ENCODE results near the gene CDK14.
A peak's percentile ranks its signal among the peaks of the same experiment; 100 is the strongest.

- TF ChIP-seq CTCF (IDR thresholded peaks at IDR 0.05; ENCODE audit: low read depth, low read length) (peak; percentile 79), EZH2phosphoT487 (IDR thresholded peaks at IDR 0.05; ENCODE audit: low read depth) (no peak)
These were observed 33.3 kb downstream of the CDK14 start for GRCh38 chr7:90629297-90629918.

All from OCI-LY3 (cell line).